Measurements from ENCODE around the gene ABRACL. TPM values are rescaled to one million over a fixed set of nuclear protein-coding genes. Genes with fewer than 3 reads are reported as not detected.
A peak's percentile ranks its signal among the peaks of the same experiment; 100 is the strongest.
"Not testable (repeated sequence)": the region's sequence is repeated elsewhere in the genome, so short reads cannot be mapped to it uniquely, and the experiment has no call there.

Gene ABRACL
- total RNA-seq, 2 experiments from 2014 or later, result 98.2 to 124 TPM

GRCh38 chr6:139017227-139017626 lies 11.3 kb upstream of the ABRACL start:
- H3K4me1 Mint-ChIP-seq, result no peaks in the 10 kb centered on the region
- H3K27me3 Mint-ChIP-seq, result peaks cover 6% of the 10 kb centered on the region
- H3K4me3 Mint-ChIP-seq, result no peak overlapping the region
- DNase-seq, result no peak
- H3K27ac Mint-ChIP-seq, result no peak overlapping the region
- H3K36me3 Mint-ChIP-seq, result no peaks in the 10 kb centered on the region
- no peak for ATAC-seq
- H3K9me3 Mint-ChIP-seq (ENCODE audit: low read depth), result no peaks in the 10 kb centered on the region
- CTCF ChIA-PET, result interaction anchor here (0.6 to 0.8 kb wide), 2 partner anchors 30 to 53 kb away, joined by 3 to 4 read pairs; no protein-coding TSS in a partner anchor

- CTCF ChIA-PET, result no interaction called here
- Mint-ChIP-seq H3K27ac (no peak overlapping the region), H3K9me3 (ENCODE audit: low read depth) (no peaks in the 10 kb centered on the region), H3K4me3 (no peak overlapping the region), H3K4me1 (no peaks in the 10 kb centered on the region), H3K36me3 (no peaks in the 10 kb centered on the region), H3K27me3 (no peaks in the 10 kb centered on the region)
- ATAC-seq (no peak), DNase-seq (no peak)
Observed at GRCh38 chr6:139019722-139020121, 8.8 kb upstream of the ABRACL start.

- CTCF ChIA-PET, result no interaction called here
- H3K27ac Mint-ChIP-seq, result no peak overlapping the region
- no peaks in the 10 kb centered on the region for H3K9me3 Mint-ChIP-seq (ENCODE audit: low read depth)
- ATAC-seq (no peak), DNase-seq (no peak)
- H3K36me3 Mint-ChIP-seq, result no peaks in the 10 kb centered on the region
- no peaks in the 10 kb centered on the region for H3K4me1 Mint-ChIP-seq
- no peaks in the 10 kb centered on the region for H3K27me3 Mint-ChIP-seq
- no peak overlapping the region for H3K4me3 Mint-ChIP-seq
Observed at GRCh38 chr6:139020689-139021088, 7.9 kb upstream of the ABRACL start.

GRCh38 chr6:139025416-139025815 lies 3.1 kb upstream of the ABRACL start:
- ATAC-seq; H3K36me3 Mint-ChIP-seq; H3K27me3 Mint-ChIP-seq; DNase-seq; H3K9me3 Mint-ChIP-seq (ENCODE audit: low read depth); H3K4me3 Mint-ChIP-seq; H3K27ac Mint-ChIP-seq: not testable (repeated sequence)
- CTCF ChIA-PET, result interaction anchor here (0.7 kb wide), 1 partner anchor 80 kb away, joined by 4 read pairs; no protein-coding TSS in a partner anchor
- peaks cover 11% of the 10 kb centered on the region for H3K4me1 Mint-ChIP-seq

- peak overlapping the region; percentile 83 for H3K27ac Mint-ChIP-seq
- no peaks in the 10 kb centered on the region for H3K9me3 Mint-ChIP-seq (ENCODE audit: low read depth)
- no peak overlapping the region for H3K4me3 Mint-ChIP-seq
- peak; percentile 70 for DNase-seq
- H3K27me3 Mint-ChIP-seq, result no peaks in the 10 kb centered on the region
- CTCF ChIA-PET, result interaction anchor here (1.0 to 1.5 kb wide), 2 partner anchors 39 to 40 kb away, joined by 4 to 5 read pairs; partner anchors contain the start of gene REPS1
- peaks cover 16% of the 10 kb centered on the region for H3K4me1 Mint-ChIP-seq
- ATAC-seq, result peak; percentile 25
- peaks cover 4% of the 10 kb centered on the region for H3K36me3 Mint-ChIP-seq
Observed at GRCh38 chr6:139027620-139028182, 844 bp upstream of the ABRACL start.

GRCh38 chr6:139028215-139028657 lies 309 bp upstream of the ABRACL start:
- H3K4me1 Mint-ChIP-seq, result peaks cover 19% of the 10 kb centered on the region
- peaks cover 8% of the 10 kb centered on the region for H3K36me3 Mint-ChIP-seq
- H3K27me3 Mint-ChIP-seq, result no peaks in the 10 kb centered on the region
- no peaks in the 10 kb centered on the region for H3K9me3 Mint-ChIP-seq (ENCODE audit: low read depth)
- CTCF ChIA-PET, result interaction anchor here (1.5 to 3.3 kb wide), 2 partner anchors 40 to 41 kb away, joined by 5 to 20 read pairs; partner anchors contain the start of gene REPS1
- no peak for DNase-seq
- H3K4me3 Mint-ChIP-seq, result no peak overlapping the region
- H3K27ac Mint-ChIP-seq, result peak overlapping the region; percentile 83
- peak; percentile 2 for ATAC-seq

- peak overlapping the region; percentile 83 for H3K27ac Mint-ChIP-seq
- CTCF ChIA-PET, result interaction anchor here (0.8 to 3.3 kb wide), 5 partner anchors 11 to 335 kb away, joined by 3 to 20 read pairs (median 3); partner anchors contain the start of gene REPS1
- DNase-seq (peak; percentile 59), ATAC-seq (peak; percentile 35)
- H3K4me1 Mint-ChIP-seq, result peaks cover 24% of the 10 kb centered on the region
- no peaks in the 10 kb centered on the region for H3K27me3 Mint-ChIP-seq
- no peaks in the 10 kb centered on the region for H3K9me3 Mint-ChIP-seq (ENCODE audit: low read depth)
- no peak overlapping the region for H3K4me3 Mint-ChIP-seq
- H3K36me3 Mint-ChIP-seq, result peaks cover 20% of the 10 kb centered on the region
Observed at GRCh38 chr6:139029470-139030227, 1.1 kb downstream of the ABRACL start.

- Mint-ChIP-seq H3K27me3 (no peaks in the 10 kb centered on the region), H3K4me1 (peaks cover 24% of the 10 kb centered on the region), H3K4me3 (no peak overlapping the region), H3K27ac (no peak overlapping the region), H3K9me3 (ENCODE audit: low read depth) (no peaks in the 10 kb centered on the region), H3K36me3 (peaks cover 27% of the 10 kb centered on the region)
- CTCF ChIA-PET, result interaction anchor here (0.9 to 3.3 kb wide), 4 partner anchors 10 to 96 kb away, joined by 3 to 20 read pairs (median 6); partner anchors contain the start of gene REPS1
- DNase-seq (peak; percentile 79), ATAC-seq (no peak)
Observed at GRCh38 chr6:139030228-139030963, 1.9 kb downstream of the ABRACL start.

GRCh38 chr6:139037490-139037889 lies 8.9 kb downstream of the ABRACL start:
- ATAC-seq (no peak), DNase-seq (no peak)
- peaks cover 16% of the 10 kb centered on the region for H3K4me1 Mint-ChIP-seq
- H3K27me3 Mint-ChIP-seq, result no peaks in the 10 kb centered on the region
- no peak overlapping the region for H3K27ac Mint-ChIP-seq
- no peaks in the 10 kb centered on the region for H3K9me3 Mint-ChIP-seq (ENCODE audit: low read depth)
- CTCF ChIA-PET, result interaction anchor here (1.5 kb wide), 1 partner anchor 11 kb away, joined by 5 read pairs; no protein-coding TSS in a partner anchor
- no peak overlapping the region for H3K4me3 Mint-ChIP-seq
- peaks cover 64% of the 10 kb centered on the region for H3K36me3 Mint-ChIP-seq

- CTCF ChIA-PET, result no interaction called here
- ATAC-seq (no peak), DNase-seq (no peak)
- Mint-ChIP-seq H3K36me3 (peaks cover 54% of the 10 kb centered on the region), H3K4me3 (no peak overlapping the region), H3K27me3 (no peaks in the 10 kb centered on the region), H3K9me3 (ENCODE audit: low read depth) (no peaks in the 10 kb centered on the region), H3K4me1 (no peaks in the 10 kb centered on the region), H3K27ac (no peak overlapping the region)
Observed at GRCh38 chr6:139044250-139044649, 15.7 kb downstream of the ABRACL start.

- H3K9me3 Mint-ChIP-seq (ENCODE audit: low read depth), result no peaks in the 10 kb centered on the region
- H3K27me3 Mint-ChIP-seq, result no peaks in the 10 kb centered on the region
- H3K4me3 Mint-ChIP-seq, result no peak overlapping the region
- no peak for DNase-seq
- ATAC-seq, result no peak
- H3K27ac Mint-ChIP-seq, result no peak overlapping the region
- H3K36me3 Mint-ChIP-seq, result peaks cover 28% of the 10 kb centered on the region
- no peaks in the 10 kb centered on the region for H3K4me1 Mint-ChIP-seq
- CTCF ChIA-PET, result interaction anchor here (0.9 to 1.0 kb wide), 2 partner anchors 117 to 232 kb away, joined by 3 read pairs; no protein-coding TSS in a partner anchor
Observed at GRCh38 chr6:139047677-139048076, 19.1 kb downstream of the ABRACL start.

- peaks cover 19% of the 10 kb centered on the region for H3K36me3 Mint-ChIP-seq
- not testable (repeated sequence) for H3K27ac Mint-ChIP-seq; DNase-seq; H3K4me1 Mint-ChIP-seq; H3K9me3 Mint-ChIP-seq (ENCODE audit: low read depth); H3K27me3 Mint-ChIP-seq; ATAC-seq; H3K4me3 Mint-ChIP-seq
- CTCF ChIA-PET, result interaction anchor here (1.2 kb wide), 1 partner anchor 11 kb away, joined by 5 read pairs; no protein-coding TSS in a partner anchor
Observed at GRCh38 chr6:139048912-139049311, 20.4 kb downstream of the ABRACL start.

- H3K27ac Mint-ChIP-seq; H3K36me3 Mint-ChIP-seq; DNase-seq; H3K9me3 Mint-ChIP-seq (ENCODE audit: low read depth); ATAC-seq; H3K4me1 Mint-ChIP-seq; H3K4me3 Mint-ChIP-seq; H3K27me3 Mint-ChIP-seq; CTCF ChIA-PET: not testable (repeated sequence)
Observed at GRCh38 chr6:139050131-139050769, 21.7 kb downstream of the ABRACL start.
